ENCODE measurements around the gene MACROH2A2. TPM values are rescaled to one million over a fixed set of nuclear protein-coding genes. Genes with fewer than 3 reads are reported as not detected.
"Not testable (repeated sequence)": the region's sequence is repeated elsewhere in the genome, so short reads cannot be mapped to it uniquely, and the experiment has no call there.

Gene MACROH2A2
- total RNA-seq, 4 donors from 2014 or later: 9.9 to 21.3 (median 15.9) TPM

DNA sequence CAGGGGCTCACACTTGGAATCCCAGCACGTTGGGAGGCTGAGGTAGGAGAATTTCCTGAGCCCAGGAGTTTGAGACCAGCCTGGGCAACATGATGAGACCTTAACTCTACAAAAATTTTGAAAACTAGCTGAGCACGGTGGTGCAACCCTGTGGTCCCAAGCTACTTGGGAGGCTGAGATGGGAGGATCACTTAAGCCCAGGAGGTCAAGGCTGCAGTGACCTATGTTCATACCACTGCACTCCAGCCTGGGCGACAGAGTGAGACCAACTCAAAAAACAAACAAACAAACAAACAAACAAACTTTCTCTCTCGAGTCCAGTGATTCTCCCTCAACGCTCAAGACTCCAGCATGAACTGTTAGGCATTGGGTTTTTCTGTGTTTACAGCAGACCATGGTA, 95.9 kb downstream of the MACROH2A2 start:
- Histone ChIP-seq H3K4me1 (peaks cover 35% of the 10 kb centered on the region), H3K9me3 (no peaks in the 10 kb centered on the region), H3K36me3 (peaks cover 39% of the 10 kb centered on the region), H3K27ac (no peak overlapping the region), H3K4me3 (no peak overlapping the region), H3K27me3 (no peaks in the 10 kb centered on the region)
- TF ChIP-seq EP300 (IDR thresholded peaks at IDR 0.05) (no peak), POLR2A (IDR thresholded peaks at IDR 0.05) (no peak), POLR2AphosphoS5 (IDR thresholded peaks at IDR 0.05) (no peak), CTCF (IDR thresholded peaks at IDR 0.05) (no peak)
- 93% methylated on average over 5 of the region's 5 CpGs for WGBS
- DNase-seq (ENCODE audit: low spot score in 2 of 2): no peak

DNA sequence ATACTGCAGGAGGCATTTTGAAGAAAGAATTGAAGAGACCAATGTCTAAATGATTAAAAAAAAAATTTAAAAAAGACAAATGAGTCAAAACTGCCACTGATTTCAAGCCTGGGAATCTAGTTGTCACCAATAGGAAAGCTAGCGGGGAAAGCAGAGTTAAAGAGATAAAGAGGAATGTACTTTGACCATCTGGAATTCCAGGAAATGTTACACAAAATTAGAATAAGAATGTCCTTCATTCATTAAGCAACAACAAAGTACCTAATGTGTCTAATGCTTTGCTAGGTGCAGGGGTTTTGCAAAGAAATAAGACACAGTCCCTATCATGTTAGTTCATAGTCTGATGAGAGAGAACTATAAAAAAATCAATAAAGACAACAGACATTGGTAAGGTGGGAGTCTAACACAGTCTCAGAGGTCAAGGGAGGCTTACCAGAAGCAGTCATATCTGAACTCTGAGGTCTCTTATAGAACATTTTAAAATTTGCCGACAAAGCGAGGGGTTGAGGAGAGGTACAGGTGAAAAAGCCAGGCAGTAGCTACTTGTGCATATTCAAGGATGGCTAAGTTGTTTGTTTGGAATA, 102.7 kb downstream of the MACROH2A2 start:
- Histone ChIP-seq H3K27ac (no peak overlapping the region), H3K36me3 (peaks cover 89% of the 10 kb centered on the region), H3K9me3 (no peaks in the 10 kb centered on the region), H3K4me1 (no peaks in the 10 kb centered on the region), H3K27me3 (no peaks in the 10 kb centered on the region), H3K4me3 (no peak overlapping the region)
- no peak for DNase-seq (ENCODE audit: low spot score in 2 of 2)
- TF ChIP-seq CTCF (IDR thresholded peaks at IDR 0.05): no peak
- no peak for TF ChIP-seq EP300 (IDR thresholded peaks at IDR 0.05)
- no peak for TF ChIP-seq POLR2A (IDR thresholded peaks at IDR 0.05)
- no peak for TF ChIP-seq POLR2AphosphoS5 (IDR thresholded peaks at IDR 0.05)
- 81% methylated on average over 3 of the region's 3 CpGs for WGBS

DNA sequence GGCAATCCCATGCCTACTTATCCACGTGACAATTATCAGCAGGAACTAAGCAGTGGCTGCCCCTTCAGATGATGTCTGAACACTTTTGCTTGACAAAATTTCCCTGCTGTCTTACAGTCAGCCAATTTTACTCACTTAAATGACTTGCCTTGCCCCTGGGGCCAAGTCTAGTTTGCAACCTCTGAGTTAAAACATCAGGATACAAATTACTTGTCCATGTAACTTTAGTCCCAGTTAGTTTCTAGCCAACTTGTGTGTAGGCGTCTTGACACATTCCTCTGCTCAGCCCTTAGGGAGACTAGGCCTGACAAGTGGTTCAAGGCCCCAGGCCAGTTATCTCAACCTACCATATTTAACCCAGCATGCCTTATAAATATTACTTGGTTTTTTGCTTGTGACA, 105.5 kb downstream of the MACROH2A2 start:
- H3K27me3 ChIP-seq: no peaks in the 10 kb centered on the region
- WGBS: 44% methylated on average over 2 of the region's 2 CpGs
- TF ChIP-seq EP300 (IDR thresholded peaks at IDR 0.05): no peak
- TF ChIP-seq POLR2AphosphoS5 (IDR thresholded peaks at IDR 0.05): no peak
- no peak for TF ChIP-seq CTCF (IDR thresholded peaks at IDR 0.05)
- TF ChIP-seq POLR2A (IDR thresholded peaks at IDR 0.05): no peak
- no peak overlapping the region for H3K27ac ChIP-seq
- no peak overlapping the region for H3K4me3 ChIP-seq
- H3K9me3 ChIP-seq: no peaks in the 10 kb centered on the region
- peaks cover 20% of the 10 kb centered on the region for H3K4me1 ChIP-seq
- DNase-seq (ENCODE audit: low spot score in 2 of 2): no peak
- H3K36me3 ChIP-seq: peaks cover 77% of the 10 kb centered on the region

DNA sequence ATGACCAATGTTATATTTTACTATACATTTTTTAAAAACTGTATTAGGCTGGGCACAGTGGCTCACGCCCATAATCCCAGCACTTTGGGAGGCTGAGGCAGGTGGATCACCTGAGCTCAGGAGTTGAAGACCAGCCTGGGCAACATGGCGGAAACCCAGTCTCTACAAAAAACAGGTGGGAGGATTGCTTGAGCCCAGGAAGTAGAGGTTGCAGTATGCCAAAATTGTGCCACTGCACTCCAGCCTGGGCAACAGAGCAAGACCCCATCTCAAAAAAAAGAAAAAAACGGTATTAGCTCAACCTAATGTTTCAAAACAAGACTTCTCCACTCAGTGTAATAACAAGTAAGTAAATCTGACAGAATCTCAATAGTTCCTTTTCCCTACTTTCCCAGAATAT, 106.7 kb downstream of the MACROH2A2 start:
- Histone ChIP-seq H3K36me3 (peaks cover 64% of the 10 kb centered on the region), H3K4me1 (peaks cover 29% of the 10 kb centered on the region)
- not testable (repeated sequence) for H3K27ac ChIP-seq; H3K9me3 ChIP-seq; H3K27me3 ChIP-seq; DNase-seq (ENCODE audit: low spot score in 2 of 2); H3K4me3 ChIP-seq
- 95% methylated on average over 3 of the region's 3 CpGs for WGBS

GRCh38 chr10:70160798-70161197, 108.2 kb downstream of the MACROH2A2 start:
- H3K36me3 ChIP-seq: peaks cover 50% of the 10 kb centered on the region
- peaks cover 30% of the 10 kb centered on the region for H3K4me1 ChIP-seq
- DNase-seq (ENCODE audit: low spot score in 2 of 2): no peak
- TF ChIP-seq EP300 (IDR thresholded peaks at IDR 0.05): no peak
- no peak for TF ChIP-seq CTCF (IDR thresholded peaks at IDR 0.05)
- TF ChIP-seq POLR2A (IDR thresholded peaks at IDR 0.05): no peak
- no peak for TF ChIP-seq POLR2AphosphoS5 (IDR thresholded peaks at IDR 0.05)
- H3K27ac ChIP-seq: no peak overlapping the region
- H3K4me3 ChIP-seq: no peak overlapping the region
- H3K27me3 ChIP-seq: no peaks in the 10 kb centered on the region
- 73% methylated on average over 1 of the region's 1 CpG for WGBS
- H3K9me3 ChIP-seq: no peaks in the 10 kb centered on the region

Other genes starting within 250 kb of the MACROH2A2 start
- gene AIFM2, start 80.0 kb downstream of the MACROH2A2 start, total RNA-seq: 1 to 10 TPM; 3.3 to 10.0 (median 6.7) TPM
- 10 to 100 TPM; 32.7 to 42.5 (median 35.2) TPM for gene TYSND1, start 93.9 kb downstream of the MACROH2A2 start, total RNA-seq
- gene SAR1A, start 117.7 kb downstream of the MACROH2A2 start, total RNA-seq: 10 to 100 TPM; 48.2 to 66.7 (median 49.5) TPM
- 100 to 1,000 TPM in 3 of 4 donors, 10 to 100 TPM in 1; 61.5 to 137 (median 118) TPM for gene PPA1, start 180.6 kb downstream of the MACROH2A2 start, total RNA-seq
- under 1 TPM; 0.08 to 0.53 (median 0.23) TPM for gene NPFFR1, start 231.2 kb downstream of the MACROH2A2 start, total RNA-seq